OCI-LY1 (cell line): ENCODE results near the gene GCDH.

Experiments
- H2AFZ ChIP-seq: fragments of 200-600 bp; sonication (generic), shearing (Covaris generic); 2 replicates; pipeline ENCODE4 v1.6.0; 2014; ENCODE audit warnings: antibody characterized with exemption, mild to moderate bottlenecking, low read length
- H3F3A ChIP-seq: fragments of 200-600 bp; sonication (generic), shearing (Covaris generic); 2 replicates; pipeline ENCODE4 v1.6.0; 2014; ENCODE audit warnings: mild to moderate bottlenecking, antibody characterized with exemption, low read length, moderate library complexity; ENCODE audit not compliant: insufficient read depth
- H3K27ac ChIP-seq: fragments of 200-600 bp; sonication (generic); 2 replicates; pipeline ENCODE4 v1.5.1; 2014; ENCODE audit warnings: low read length, mixed run types, mild to moderate bottlenecking, low read depth; ENCODE audit not compliant: poor library complexity, severe bottlenecking
- H3K27me3 ChIP-seq: fragments of 200-600 bp; sonication (generic); 2 replicates; pipeline ENCODE4 v1.6.0; 2014; ENCODE audit warnings: antibody characterized with exemption, mild to moderate bottlenecking, low read length, moderate library complexity; ENCODE audit not compliant: insufficient read depth
- H3K36me3 ChIP-seq: fragments of 200-600 bp; sonication (generic); 2 replicates; pipeline ENCODE4 v1.6.1; 2014; ENCODE audit warnings: mild to moderate bottlenecking, antibody characterized with exemption, low read length, moderate library complexity, mixed read lengths; ENCODE audit not compliant: insufficient read depth
- H3K4me1 ChIP-seq: fragments of 200-600 bp; sonication (generic); 2 replicates; pipeline ENCODE4 v1.5.1; 2014; ENCODE audit warnings: mild to moderate bottlenecking, low read length, moderate library complexity; ENCODE audit not compliant: insufficient read depth, severe bottlenecking
- H3K4me2 ChIP-seq: fragments of 200-600 bp; sonication (generic), shearing (Covaris generic); 2 replicates; pipeline ENCODE4 v1.6.1; 2014; ENCODE audit warnings: low read length
- H3K4me3 ChIP-seq: fragments of 200-600 bp; sonication (generic); 2 replicates; pipeline ENCODE4 v1.5.1; 2014; ENCODE audit warnings: low read length, low read depth, mild to moderate bottlenecking, mixed read lengths; ENCODE audit not compliant: poor library complexity, severe bottlenecking
- H3K79me2 ChIP-seq: fragments of 200-600 bp; shearing (Covaris generic); 2 replicates; pipeline ENCODE4 v1.6.1; 2016; ENCODE audit warnings: mixed run types, low read length, mixed read lengths; ENCODE audit not compliant: insufficient read depth
- H3K9ac ChIP-seq: fragments of 200-600 bp; sonication (generic), shearing (Covaris generic); 2 replicates; pipeline ENCODE4 v1.6.1; 2014; ENCODE audit warnings: mild to moderate bottlenecking, low read length, mixed read lengths
- H3K9me2 ChIP-seq: fragments of 200-600 bp; sonication (generic), shearing (Covaris generic); 2 replicates; pipeline ENCODE4 v1.6.1; 2014; ENCODE audit warnings: low read depth, mild to moderate bottlenecking, low read length, mixed read lengths
- H3K9me3 ChIP-seq: fragments of 200-600 bp; shearing (Covaris generic); 2 replicates; pipeline ENCODE4 v1.6.1; 2014; ENCODE audit warnings: low read length, mixed read lengths
- H4K20me1 ChIP-seq: fragments of 200-600 bp; sonication (generic), shearing (Covaris generic); 2 replicates; pipeline ENCODE4 v1.6.0; 2016; ENCODE audit warnings: mild to moderate bottlenecking, low read length; ENCODE audit not compliant: insufficient read depth
- CTCF ChIP-seq: fragments of 200-600 bp; sonication (generic), shearing (Covaris generic); IDR thresholded peaks from 2 replicates; pipeline ENCODE4 v1.5.1; 2017; ENCODE audit warnings: mild to moderate bottlenecking, antibody characterized with exemption, low read length, moderate library complexity, mixed read lengths
- EZH2 ChIP-seq: fragments of 200-600 bp; sonication (generic), shearing (Covaris generic); IDR thresholded peaks from 2 replicates; pipeline ENCODE4 v1.8.0; 2017; ENCODE audit warnings: borderline replicate concordance, mixed run types, mild to moderate bottlenecking, antibody characterized with exemption, low read length, moderate library complexity, mixed read lengths

Gene GCDH

GRCh38 chr19:12933287-12934072 lies 42.5 kb downstream of the GCDH start, which contains the start of gene FARSA:
Gene FARSA (minus strand): TSS chr19:12933711. CDS start chr19:12933696, 15 bp downstream.
- no peaks in the 10 kb centered on the region for H3K27me3 ChIP-seq

GRCh38 chr19:12935071-12935470 lies 44.1 kb downstream of the GCDH start:
- Histone ChIP-seq H3K4me3 (no peak overlapping the region), H3K9me3 (no peaks in the 10 kb centered on the region), H3K79me2 (peaks cover 37% of the 10 kb centered on the region), H3K36me3 (peaks cover 31% of the 10 kb centered on the region), H2AFZ (no peak overlapping the region), H3K27ac (peak overlapping the region; percentile 21), H3K9me2 (no peaks in the 10 kb centered on the region), H3K4me2 (no peak overlapping the region), H3K27me3 (no peaks in the 10 kb centered on the region), H4K20me1 (0 out of 2 replicates have a peak, but pooled peaks cover 3% of the 10 kb centered on the region), H3K4me1 (peaks cover 52% of the 10 kb centered on the region), H3K9ac (no peak overlapping the region), H3F3A (peaks cover 26% of the 10 kb centered on the region)
- TF ChIP-seq CTCF = no peak
- no peak for TF ChIP-seq EZH2

More at GRCh38 chr19:12933287-12934072, 42.5 kb downstream of the GCDH start, which contains the start of gene FARSA:
- H3K79me2 ChIP-seq = peaks cover 21% of the 10 kb centered on the region
- no peaks in the 10 kb centered on the region for H3K9me2 ChIP-seq
- TF ChIP-seq EZH2 = no peak
- TF ChIP-seq CTCF = no peak
- peaks cover 31% of the 10 kb centered on the region for H3K36me3 ChIP-seq
- H3K4me3 ChIP-seq = peak within 1 kb of the TSS; percentile 97
- H3K27ac ChIP-seq = peak within 1 kb of the TSS; percentile 67
- H3K9me3 ChIP-seq = no peaks in the 10 kb centered on the region
- no peak within 1 kb of the TSS for H2AFZ ChIP-seq
- H3K9ac ChIP-seq = peak within 1 kb of the TSS; percentile 98
- H3F3A ChIP-seq = peaks cover 14% of the 10 kb centered on the region
- H4K20me1 ChIP-seq = no peaks in the 10 kb centered on the region
- peak within 1 kb of the TSS; percentile 98 for H3K4me2 ChIP-seq
- H3K4me1 ChIP-seq = peaks cover 43% of the 10 kb centered on the region

GRCh38 chr19:12936582-12936981 lies 45.6 kb downstream of the GCDH start:
- Histone ChIP-seq H3K4me3 (no peak overlapping the region), H3F3A (peaks cover 38% of the 10 kb centered on the region), H3K9me2 (no peaks in the 10 kb centered on the region), H3K36me3 (peaks cover 34% of the 10 kb centered on the region), H3K9me3 (no peaks in the 10 kb centered on the region), H2AFZ (no peak overlapping the region), H3K27me3 (no peaks in the 10 kb centered on the region), H3K4me2 (peak overlapping the region; percentile 57), H4K20me1 (0 out of 2 replicates have a peak, but pooled peaks cover 3% of the 10 kb centered on the region), H3K9ac (peak overlapping the region; percentile 78), H3K4me1 (peaks cover 64% of the 10 kb centered on the region), H3K79me2 (peaks cover 39% of the 10 kb centered on the region), H3K27ac (peak overlapping the region; percentile 95)
- TF ChIP-seq EZH2 = no peak
